Stimulated activated CD8-positive, alpha-beta memory T cell treated with anti-CD3 and anti-CD28 coated beads, Interleukin-15, amount 100 ng/mL, for 4 hours (primary cell): ENCODE results near the gene FSTL4.

Source experiments
- DNase-seq, 2 donors: peaks; one replicate each; pipeline ENCODE4 v3.0.0-alpha.2; 2020; ENCODE audit warnings: low read depth in 2 of 2

The FSTL4 gene

DNA sequence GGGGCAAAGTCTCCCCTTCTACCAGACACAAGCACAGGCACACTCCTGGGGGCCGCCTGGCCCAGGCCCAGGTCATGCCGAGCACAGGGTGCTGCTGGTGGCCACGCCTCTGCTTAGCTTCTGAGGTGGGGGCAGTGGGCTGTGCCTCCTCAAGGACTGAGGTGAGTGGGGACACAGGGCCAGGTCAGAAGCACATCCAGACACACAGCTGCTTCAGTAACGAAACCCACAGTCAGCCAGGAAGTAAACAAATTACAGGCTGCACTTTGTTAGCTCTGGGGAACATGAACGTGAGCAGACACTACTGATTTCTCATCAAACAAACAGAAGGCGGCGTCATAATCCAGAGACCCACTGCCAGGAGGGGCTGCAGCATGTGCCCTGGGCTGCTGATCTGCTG is 368.1 kb downstream of the FSTL4 start:
- no peak for DNase-seq

DNA sequence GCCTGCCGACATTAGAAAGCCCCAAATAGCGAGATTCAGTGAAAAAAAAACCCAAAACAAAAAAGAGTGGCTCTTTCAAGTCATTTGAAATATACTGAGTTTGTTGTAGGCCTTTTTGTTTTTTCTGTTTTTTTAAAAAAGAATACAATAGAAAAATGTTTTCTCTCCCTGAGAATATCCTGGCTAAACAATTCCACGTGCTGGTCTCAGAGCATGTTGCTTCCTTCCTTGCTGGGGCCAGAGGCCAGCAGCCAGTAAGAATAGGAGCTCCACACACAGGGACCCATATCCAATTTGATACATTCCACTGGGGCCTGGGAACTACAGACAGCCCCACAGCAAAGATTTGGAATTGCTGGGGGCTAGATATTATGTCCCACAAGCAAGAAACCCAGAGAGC is 369.1 kb downstream of the FSTL4 start:
- DNase-seq: no peak

DNA sequence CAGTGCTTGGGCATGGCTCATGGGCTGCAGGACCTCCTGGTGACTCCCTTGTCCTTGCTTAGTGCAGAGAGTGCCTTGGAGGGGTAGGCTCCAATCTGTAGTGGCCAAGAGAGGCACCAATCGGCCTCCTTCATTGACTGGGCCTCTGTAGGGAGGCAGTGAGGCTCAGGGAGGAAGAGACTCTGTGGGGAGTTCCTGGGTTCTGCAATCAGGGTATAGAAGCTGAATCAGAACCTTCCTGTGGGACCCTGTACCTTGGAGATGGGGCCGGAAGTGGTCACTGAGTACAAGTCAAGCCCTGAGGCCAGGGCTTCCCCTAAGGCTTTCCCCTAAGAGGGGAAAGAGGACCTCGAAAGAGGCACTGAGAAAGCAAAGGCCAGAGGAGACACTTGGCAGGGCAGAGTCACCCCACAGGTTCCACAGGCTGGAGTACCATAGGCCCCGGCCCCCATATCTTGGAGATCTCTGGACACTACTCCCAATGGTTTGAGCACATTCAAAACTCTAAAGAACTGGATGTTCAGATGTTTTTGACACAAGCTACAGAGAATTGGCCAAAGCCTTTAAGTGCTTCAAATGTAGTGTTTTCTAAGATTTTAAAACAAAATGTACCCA is 370.0 kb downstream of the FSTL4 start:
- no peak for DNase-seq

DNA sequence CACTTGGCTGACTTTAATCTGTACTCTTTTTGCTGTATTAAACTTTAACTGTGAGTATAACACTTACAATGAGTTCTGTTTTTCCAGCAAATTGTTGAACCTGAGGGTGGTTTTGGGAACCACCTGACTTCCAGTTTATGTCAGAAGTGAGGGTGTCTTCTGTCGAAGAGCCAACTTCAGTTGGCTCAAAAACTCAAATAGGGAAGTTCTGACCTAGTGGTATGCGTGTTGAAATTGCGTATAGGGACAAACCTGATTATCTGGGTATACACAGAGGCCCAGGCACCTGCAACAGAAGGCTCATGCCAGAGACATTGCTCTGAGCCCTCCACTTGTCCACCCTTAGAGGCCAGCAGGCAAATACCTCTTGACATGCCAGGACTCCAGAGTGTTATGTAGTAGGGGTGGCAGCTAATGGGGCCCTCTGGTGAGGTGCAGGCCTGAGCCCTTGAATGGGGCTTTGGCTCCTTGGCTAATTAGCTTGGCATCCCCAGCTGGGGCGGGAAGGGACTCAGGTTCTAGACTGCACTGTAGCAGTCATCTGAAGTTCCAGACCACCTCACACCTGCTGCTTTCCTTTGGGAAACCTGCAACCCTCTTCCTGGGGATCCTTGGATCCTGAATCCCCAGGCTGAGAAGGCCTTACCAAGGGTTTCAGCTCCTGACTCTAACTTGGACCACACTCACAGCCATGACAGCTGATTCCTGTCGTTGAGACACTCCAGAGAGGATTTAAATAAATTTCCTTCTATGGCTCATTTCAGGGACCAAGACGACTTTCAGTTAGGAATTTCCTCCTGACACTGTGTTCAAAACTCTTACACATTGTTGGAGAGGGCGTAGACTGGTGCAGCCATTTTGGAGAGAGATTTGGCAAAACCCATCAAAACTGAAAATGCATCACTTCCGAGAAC is 370.9 kb downstream of the FSTL4 start:
- no peak for DNase-seq

DNA sequence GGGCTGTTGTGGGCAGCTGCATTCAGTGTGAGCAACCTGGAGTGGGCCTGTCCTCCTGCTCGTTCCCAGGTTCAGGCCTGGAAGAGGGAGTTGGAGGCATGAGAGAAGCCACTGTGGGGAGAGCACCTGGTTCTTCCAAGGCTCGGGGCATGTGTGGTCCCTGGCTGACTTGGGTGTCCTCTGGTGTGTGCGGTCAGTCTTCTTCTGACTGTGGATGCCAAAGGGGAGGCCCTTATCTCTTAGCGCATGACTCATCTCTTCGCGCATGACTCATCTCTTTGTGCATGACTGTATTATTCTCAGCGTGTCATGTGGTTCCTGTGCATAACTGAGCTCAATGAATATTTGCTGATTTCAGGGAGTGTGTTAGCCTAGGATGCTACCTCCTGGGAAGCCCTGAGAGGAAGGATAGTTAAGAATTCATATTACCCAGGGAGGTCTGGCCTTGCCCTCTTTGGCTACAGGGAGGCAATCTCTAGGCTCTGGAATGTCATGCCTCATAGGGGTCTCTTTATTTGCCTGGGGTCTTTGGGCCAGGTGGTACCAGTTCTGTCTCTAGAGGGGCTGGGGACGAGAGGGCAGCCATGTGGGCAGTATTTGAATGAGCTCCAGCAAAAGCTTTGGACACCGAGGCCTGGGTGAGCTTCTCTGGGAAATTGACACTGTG is 371.8 kb downstream of the FSTL4 start:
- DNase-seq: no peak

DNA sequence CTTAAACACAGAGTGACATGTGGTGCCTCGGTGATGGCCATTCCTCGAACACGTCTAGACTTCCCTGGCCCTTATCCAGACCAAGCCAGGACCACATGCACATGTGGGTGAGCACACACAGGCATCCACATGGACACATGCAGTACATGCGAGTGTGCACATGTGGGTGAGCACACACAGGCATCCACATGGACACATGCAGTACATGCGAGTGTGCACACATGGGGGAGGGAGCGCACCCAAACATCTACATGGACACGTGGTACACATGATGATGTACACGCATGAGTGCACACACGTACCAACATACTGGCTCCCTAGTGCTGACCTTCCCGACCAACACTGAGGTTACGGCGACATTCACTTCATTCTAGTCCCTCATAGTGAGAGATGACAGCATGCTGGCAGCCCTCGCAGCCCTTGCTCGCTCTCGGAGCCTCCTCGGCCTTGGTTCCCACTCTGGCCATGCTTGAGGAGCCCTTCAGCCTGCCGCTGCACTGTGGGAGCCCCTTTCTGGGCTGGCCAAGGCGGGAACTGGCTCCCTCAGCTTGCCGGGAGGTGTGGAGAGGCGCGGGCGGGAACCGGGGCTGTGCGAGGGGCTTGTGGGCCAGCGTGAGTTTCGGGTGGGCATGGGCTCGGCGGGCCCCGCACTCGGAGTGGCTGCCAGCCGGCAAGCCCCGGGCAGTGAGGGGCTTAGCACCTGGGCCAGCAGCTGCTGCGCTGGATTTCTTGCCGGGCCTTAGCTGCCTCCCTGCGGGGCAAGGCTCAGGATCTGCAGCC is 373.7 kb downstream of the FSTL4 start:
- no peak for DNase-seq

DNA sequence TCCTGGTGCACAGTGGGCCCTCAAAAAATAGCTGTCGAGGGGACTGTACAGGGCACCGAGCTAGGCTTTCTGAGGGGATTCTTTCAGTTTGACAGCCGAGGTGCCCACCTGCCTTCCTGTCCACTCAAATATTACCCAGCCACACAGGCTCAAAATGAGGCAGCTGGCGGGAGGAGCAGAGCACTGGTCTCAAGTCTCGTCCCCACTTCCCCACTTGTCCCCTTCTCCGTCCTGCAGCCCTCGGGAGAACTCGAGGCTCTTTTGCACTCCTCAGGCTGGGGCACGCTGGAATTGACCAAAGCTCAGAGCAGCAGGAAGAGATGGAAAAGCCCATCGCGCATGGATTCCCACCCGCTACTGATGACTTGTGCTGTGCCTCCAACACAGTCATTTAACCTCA is 375.4 kb downstream of the FSTL4 start:
- DNase-seq: no peak

DNA sequence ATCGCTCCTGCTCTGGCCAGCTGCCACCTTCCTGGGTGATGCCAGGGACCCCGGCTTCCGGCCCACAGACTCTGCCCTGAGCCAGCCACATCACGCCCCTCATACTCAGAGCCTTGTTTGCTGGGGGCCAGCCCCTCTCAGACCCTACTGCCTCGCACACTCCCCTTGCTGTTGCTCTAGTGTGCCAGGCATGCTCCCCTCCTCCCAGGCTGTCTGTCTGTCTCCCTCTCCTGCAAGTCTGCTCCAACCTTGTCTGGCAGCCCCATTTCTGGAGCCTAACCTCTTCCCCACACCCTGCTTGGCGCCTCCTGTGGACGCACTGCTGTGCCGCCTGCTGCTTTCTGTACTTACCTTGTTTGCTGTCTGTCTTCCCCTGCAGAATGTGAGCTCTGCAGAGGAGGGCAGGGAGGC is 375.8 kb downstream of the FSTL4 start:
- DNase-seq: no peak

DNA sequence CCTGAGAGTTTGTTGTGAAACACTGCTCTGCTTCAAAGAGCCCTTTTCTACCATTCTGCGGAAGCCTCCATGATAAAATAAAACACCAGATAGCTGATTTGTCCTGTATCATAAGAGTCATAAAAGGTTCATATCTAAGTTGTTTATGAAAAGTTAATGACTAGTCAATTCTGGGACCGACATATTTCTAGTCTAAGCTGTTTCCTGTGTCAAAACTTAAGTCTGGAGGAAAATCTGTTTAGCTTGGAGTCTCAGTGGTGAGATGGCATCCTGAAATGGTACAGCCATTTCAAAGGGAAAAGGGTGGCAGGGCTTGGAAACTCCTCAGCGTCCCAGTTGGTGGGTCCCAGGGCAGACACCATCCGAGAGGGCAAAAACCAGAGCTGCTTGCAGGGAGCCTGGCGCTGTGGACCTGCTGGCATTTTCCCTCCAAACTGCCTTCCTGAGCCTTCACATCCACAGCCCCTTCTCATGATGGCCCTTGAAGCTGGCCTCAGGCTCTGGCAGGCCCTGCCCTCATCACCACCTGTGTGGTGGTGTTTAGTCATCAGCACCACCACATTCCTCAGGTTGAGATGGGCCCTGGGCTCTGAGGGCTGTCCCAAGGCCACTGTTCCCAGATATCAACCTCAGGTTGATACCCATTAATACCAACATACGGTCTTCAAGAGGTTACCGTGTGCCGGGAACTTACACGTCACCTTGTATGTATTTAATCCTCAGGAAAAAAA is 376.5 kb downstream of the FSTL4 start:
- no peak for DNase-seq

DNA sequence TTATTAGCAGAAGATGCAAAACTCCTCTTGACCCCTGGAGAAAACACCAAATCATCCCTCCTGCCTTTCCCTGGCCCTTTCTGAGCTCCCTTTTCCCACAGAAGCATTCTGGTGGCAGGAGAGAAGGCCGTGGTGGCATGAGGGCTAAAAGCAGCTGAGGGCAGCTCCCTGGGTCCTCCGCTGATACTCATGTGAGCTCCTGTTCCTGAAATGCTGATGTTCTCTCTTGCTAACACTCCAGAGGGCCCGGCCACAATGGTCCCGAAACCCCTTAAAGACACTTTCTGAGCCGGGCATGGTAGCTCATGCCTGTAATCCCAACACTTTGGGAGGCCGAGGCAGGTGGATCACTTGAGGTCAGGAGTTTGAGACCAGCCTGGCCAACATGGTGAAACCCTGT is 377.4 kb downstream of the FSTL4 start:
- no peak for DNase-seq

DNA sequence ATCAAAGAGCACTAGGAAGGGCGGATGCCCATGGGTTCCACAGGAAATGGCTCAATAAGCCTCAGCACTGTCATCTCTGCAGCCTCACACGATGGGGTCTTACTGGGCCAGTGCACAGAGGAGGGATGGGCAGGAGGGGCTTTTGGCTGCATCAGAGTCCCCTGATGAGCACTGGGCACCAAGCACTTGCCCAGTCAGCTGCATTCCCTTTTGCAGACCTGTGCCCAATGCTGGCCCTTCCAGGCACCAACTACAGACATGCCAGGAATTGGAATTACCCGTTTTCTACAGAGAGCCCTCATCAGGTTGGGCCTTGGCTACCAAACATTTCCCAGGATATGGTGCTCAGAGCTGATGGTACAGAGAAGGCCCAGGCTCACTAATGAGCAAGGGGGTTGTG is 378.1 kb downstream of the FSTL4 start:
- DNase-seq: no peak

DNA sequence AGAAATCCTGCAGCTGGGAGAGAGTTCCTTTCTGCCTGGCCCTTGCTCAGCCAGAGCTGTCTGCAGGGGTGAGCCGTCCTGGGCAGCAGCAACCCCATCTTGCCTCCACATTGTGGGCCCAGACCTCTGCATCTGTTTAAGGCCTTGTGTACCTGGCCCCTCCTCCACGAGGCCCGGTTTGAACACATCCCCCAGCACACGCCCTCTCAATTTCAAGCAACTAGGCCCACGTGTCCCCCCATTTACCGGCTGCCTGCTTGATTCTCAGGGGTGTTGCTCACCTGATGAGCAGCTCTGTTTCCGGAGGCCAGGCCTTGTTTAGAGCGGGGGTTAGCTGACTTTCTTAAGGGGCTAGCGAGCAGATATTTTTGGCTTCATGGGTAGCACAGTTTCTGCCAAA is 378.7 kb downstream of the FSTL4 start:
- DNase-seq: no peak

DNA sequence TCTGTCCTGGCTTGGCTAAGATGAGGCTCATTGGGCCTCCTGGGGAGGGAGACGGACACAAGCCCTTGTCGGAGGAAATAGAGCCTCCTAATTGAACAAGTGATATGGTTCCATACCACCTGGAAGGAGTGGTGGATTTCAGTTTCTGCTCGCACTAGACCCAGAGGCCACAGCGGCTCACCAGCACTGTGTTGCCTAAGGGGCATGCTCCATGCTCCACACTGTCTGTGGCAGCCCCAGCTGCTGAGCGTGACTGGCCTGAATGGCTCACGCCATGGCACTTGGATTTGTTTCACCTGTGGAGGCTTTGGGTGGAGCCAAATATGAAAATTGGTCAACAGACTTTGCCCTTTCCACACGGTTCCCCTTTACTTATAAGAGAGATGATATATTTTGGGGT is 379.4 kb downstream of the FSTL4 start:
- no peak for DNase-seq

DNA sequence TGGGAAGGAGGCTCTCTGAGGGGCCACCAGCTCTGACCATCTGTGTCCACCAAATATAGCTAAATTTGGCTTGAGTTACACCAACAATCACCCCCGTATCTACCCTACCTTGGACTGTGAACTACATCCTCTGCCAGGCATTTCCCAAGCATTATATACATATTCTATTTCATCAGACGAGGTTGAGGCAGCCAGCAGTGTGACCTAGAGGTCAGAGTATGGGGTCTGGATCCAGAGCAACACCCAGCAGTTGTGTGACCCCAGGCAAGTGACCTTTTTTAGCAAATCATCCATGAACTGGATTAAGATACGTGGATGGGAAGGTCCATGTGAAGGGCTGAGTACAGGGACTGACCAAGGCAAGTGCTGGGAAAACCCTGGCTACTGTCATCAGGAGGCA is 379.9 kb downstream of the FSTL4 start:
- no peak for DNase-seq

DNA sequence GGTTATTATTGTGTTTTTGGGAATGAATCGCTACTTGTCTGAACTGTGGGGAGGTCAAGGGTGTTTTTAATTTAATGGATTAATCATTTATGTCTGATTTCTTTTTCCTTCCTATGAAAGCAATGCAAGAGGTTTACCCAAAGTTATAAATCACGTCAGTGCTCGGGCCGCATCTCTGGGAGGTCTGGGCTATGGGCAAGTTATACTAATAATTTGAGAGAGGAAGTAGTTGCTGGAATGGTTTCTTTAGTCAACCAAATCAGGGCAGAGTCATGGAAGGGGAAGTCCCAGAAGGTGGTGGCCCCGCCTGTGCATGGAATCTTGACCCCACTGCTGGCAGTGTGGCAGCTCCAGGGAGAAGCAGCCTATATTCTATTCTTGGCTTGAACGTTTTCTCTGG is 380.3 kb downstream of the FSTL4 start:
- DNase-seq: no peak

DNA sequence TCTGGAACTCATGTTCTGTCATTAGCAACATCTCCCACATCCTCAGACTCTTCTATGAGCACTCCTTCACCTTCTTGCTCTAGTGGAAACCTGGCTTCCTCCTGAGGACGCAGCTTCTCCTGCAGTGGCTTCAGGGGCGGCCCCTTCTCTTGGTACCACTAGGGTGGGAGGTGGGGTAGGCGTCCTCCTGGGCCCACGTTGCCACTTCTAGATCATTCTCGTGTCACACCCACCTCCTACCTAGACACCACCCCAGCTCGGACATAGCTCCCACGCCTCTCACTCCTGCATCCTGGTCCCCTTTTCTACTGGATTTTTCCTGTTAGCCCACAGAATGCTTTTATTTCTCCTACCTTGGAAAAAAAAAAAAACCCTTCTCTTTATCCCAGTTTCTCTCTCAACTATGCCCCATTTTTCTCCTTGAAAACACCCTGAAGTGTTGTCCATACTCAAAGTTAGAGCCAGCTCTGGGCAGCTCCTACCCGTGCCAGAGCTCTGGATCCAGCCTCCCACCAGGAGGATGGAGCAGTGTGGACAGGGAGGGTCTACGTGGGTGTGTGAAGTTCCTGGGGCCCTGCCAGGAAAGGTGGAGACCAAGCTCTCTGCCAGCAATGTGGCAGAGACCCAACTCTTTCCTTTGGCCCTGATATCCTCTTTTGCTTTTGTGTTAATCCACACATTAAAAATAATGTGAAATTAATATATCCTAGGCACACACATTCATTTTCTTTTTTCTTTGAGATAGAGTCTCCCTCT is 381.3 kb downstream of the FSTL4 start:
- DNase-seq: no peak

DNA sequence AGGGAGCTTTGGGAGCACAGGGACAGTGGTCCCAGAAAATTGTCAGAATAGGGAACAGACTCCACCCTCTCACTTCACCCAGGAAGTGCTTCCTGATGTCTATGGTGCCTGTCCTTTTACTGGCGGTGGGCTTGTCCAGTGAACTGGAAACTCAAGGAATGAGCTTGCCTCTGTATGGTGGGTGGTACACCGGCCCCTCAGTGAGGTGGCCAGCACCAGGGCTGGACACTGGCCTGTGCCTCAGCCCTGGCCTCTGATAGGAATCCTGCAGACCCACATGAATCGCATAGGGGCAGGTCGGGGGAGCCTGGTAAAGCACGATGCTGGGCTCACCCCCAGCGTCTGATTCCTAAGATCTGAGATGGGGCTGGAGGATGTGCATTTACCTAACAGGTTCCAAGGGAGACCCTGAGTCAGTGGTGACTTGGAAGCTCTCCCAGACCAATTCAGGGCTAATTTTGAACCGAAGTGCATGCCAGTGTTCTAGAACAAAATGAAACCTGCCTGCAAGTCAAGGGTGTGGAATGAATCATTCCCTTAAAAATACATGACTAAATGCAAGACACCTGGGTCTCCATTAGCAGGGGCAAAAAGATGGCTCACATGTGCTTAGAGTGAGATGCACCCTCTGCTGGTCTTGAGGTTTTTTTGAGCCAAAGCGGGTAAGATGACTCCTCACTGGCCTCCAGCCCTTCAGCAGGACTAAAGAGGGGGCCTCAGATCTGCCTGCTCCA is 382.2 kb downstream of the FSTL4 start:
- DNase-seq: no peak

DNA sequence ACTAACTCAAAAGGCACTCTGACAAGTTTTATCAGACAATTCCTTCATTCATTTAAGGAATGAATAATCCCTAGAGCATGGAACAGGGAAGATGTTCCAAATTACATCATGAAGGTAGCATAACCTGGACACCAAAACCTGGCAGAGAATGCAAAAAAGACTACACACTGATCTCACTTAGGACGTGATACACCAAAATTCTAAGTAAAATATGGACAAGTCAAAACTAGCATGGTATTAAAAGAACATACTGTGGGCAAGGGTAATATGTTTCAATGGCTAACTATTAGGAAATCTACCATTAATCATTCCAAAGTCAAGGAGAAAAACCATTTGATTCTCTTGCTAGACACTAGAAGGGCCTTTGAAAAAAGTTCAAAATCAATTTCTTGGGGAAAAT is 384.0 kb downstream of the FSTL4 start:
- DNase-seq: no peak

DNA sequence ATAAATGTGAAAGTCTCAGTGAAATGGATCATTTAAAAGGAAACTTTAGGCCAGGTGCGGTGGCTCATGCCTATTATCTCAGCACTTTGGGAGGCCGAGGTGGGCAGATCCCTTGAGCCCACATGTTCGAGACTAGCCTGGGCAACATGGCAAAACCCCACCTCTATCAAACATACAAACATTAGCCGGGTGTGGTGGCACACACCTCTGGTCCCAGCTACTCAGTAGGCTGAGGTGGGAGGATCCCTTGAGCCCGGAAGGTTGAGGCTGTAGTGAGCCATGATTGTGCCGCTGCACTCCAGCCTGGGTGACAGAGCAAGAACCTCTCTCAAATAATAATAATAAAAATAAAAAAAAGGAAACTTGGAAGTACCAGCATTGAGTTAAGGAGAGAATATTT is 384.4 kb downstream of the FSTL4 start:
- no peak for DNase-seq

DNA sequence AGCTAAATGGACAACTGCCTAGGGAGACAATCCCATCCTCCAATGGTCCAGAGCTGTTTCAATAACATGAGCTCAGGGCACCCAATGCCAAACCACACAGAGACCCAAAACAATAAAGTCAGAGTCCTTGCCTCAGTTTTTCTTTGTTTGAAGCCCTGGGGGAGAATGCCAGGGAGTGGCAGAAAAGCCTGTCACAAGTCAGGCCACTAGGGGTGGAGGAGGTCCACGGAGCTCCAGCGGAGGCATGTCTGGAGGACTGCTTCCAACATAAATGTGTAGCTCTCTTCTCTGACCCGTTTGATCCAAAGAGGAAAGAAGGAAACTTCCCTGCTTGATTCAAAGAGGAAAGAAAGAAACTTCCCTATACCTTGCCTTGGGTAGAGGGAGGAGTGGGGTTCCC is 385.3 kb downstream of the FSTL4 start:
- no peak for DNase-seq
